HepG2 (cell line): Measurements from ENCODE around the gene B4GALT5. TPM values are rescaled to one million over a fixed set of nuclear protein-coding genes. Genes with fewer than 3 reads are reported as not detected.

Experiments
- BATF2 ChIP-seq: sonication (generic); formaldehyde crosslinking; IDR thresholded peaks from 2 replicates; pipeline ENCODE4 v1.8.0; 2022; ENCODE audit warnings: mild to moderate bottlenecking, missing genetic modification reagents, moderate library complexity
- CBX2 ChIP-seq, 2 experiments: fragments of 200-600 bp in 1 of 2; sonication (generic); formaldehyde crosslinking in 1 of 2; IDR thresholded peaks; 2 replicates each; pipeline versions ENCODE4 v1.7.0 to v1.8.1; 2018 to 2022; ENCODE audit warnings: low read depth in 2 of 2, low read length in 1 of 2, mild to moderate bottlenecking in 1 of 2, missing genetic modification reagents in 1 of 2
- FOXK1 ChIP-seq: sonication (generic); formaldehyde crosslinking; IDR thresholded peaks from 2 replicates; pipeline ENCODE4 v1.4.0; 2020; ENCODE audit warnings: low read depth, missing genetic modification reagents, borderline replicate concordance
- FOXK2 ChIP-seq: fragments of 450-650 bp; IDR thresholded peaks from 2 replicates; pipeline ENCODE4 v1.6.1; 2016
- GMEB2 ChIP-seq: IDR thresholded peaks from 2 replicates; pipeline ENCODE4 v1.6.1; 2016; ENCODE audit warnings: missing biosample characterization, missing genetic modification reagents, low read depth
- JARID2 ChIP-seq: sonication (generic); formaldehyde crosslinking; IDR thresholded peaks from 2 replicates; pipeline ENCODE4 v1.8.1; 2023; ENCODE audit warnings: missing genetic modification reagents, inconsistent platforms; ENCODE audit not compliant: insufficient replicate concordance
- MIER3 ChIP-seq: IDR thresholded peaks from 2 replicates; pipeline ENCODE4 v1.6.1; 2016; ENCODE audit warnings: missing compliant biosample characterization, borderline replicate concordance
- NBN ChIP-seq: fragments of 450-650 bp; conservative IDR thresholded peaks from 2 replicates; pipeline ENCODE4 v1.6.1; 2017
- SAP130 ChIP-seq: IDR thresholded peaks from 2 replicates; pipeline ENCODE4 v1.6.1; 2016; ENCODE audit warnings: low read depth
- ZNF318 ChIP-seq: sonication (generic); formaldehyde crosslinking; IDR thresholded peaks from 2 replicates; pipeline ENCODE4 v1.4.0; 2020; ENCODE audit warnings: mild to moderate bottlenecking, missing genetic modification reagents
- ZNF547 ChIP-seq: sonication (generic); formaldehyde crosslinking; IDR thresholded peaks from 2 replicates; pipeline ENCODE4 v1.5.1; 2020; ENCODE audit warnings: mild to moderate bottlenecking, missing genetic modification reagents
- ZNF614 ChIP-seq: IDR thresholded peaks from 2 replicates; pipeline ENCODE4 v1.6.1; 2018; ENCODE audit warnings: missing biosample characterization, missing genetic modification reagents, inconsistent platforms, borderline replicate concordance
- ZNF710 ChIP-seq: sonication (generic); formaldehyde crosslinking; IDR thresholded peaks from 2 replicates; pipeline ENCODE4 v1.5.0; 2020; ENCODE audit warnings: mild to moderate bottlenecking, missing genetic modification reagents, borderline replicate concordance
- ZNF749 ChIP-seq: sonication (generic); formaldehyde crosslinking; IDR thresholded peaks from 2 replicates; pipeline ENCODE4 v1.8.0; 2022; ENCODE audit warnings: mild to moderate bottlenecking, missing genetic modification reagents, moderate library complexity, borderline replicate concordance
- ZNF788 ChIP-seq: sonication (generic); formaldehyde crosslinking; IDR thresholded peaks from 2 replicates; pipeline ENCODE4 v1.5.0; 2020; ENCODE audit warnings: mild to moderate bottlenecking, missing genetic modification reagents, borderline replicate concordance
- polyA plus RNA-seq, 8 experiments: library from polyadenylated mRNA; depleted of rRNA in 3 of 8; stranded (reverse) in 7 of 8; unstranded in 1 of 8; fragments of >200 nt; fragmentation: Illumina TruSeq in 4 of 8; extraction: Trizol in 4 of 8; gene quantifications; 2 replicates each; pipeline versions ENCODE4 v1.2.1 to v1.2.3, GENCODE V29; 2011 to 2016; ENCODE audit warnings: low read depth in 4 of 8, missing spikeins in 1 of 8, mixed read lengths in 1 of 8; ENCODE audit not compliant: insufficient read depth in 1 of 8
- total RNA-seq, 5 experiments: library from RNA; depleted of rRNA; stranded (reverse); fragments of >200 nt; fragmentation: Illumina TruSeq; extraction: Trizol; gene quantifications; 2 replicates each; pipeline ENCODE4 v1.2.3, GENCODE V29; 2016; ENCODE audit warnings: low read depth in 1 of 5

The B4GALT5 gene
- total and polyA plus RNA-seq, 2 of the 13 experiments (the other 11 are each of a cell fraction or from before 2014, with no cell fraction given), result 27.3 to 30.9 TPM

- no peak for TF ChIP-seq ZNF318 (CRISPR knock-in tag)
- no peak for TF ChIP-seq JARID2 (CRISPR knock-in tag)
- TF ChIP-seq FOXK2, result 0 out of 2 replicates have a peak, but pooled peaks have one; percentile 31
- TF ChIP-seq SAP130 (CRISPR knock-in tag), result peak; percentile 88
- TF ChIP-seq ZNF710, result peak; percentile 74; the same call in 1 of the 2 replicates
- TF ChIP-seq ZNF614 (CRISPR knock-in tag), result no peak
- no peak for TF ChIP-seq BATF2
- no peak for TF ChIP-seq ZNF547
- 0 out of 2 replicates have a peak, but pooled peaks have one; percentile 19 for TF ChIP-seq FOXK1 (CRISPR knock-in tag)
- TF ChIP-seq NBN, result no peak
- TF ChIP-seq MIER3, result peak; percentile 71; the same call in 1 of the 2 replicates
- no peak for TF ChIP-seq ZNF788
- no peak for TF ChIP-seq ZNF749
- TF ChIP-seq CBX2 (IDR thresholded peaks at IDR 0.05; ENCODE audit: low read depth, low read length), result no peak
- no peak for TF ChIP-seq CBX2 (CRISPR knock-in tag; IDR thresholded peaks at IDR 0.05; ENCODE audit: low read depth)
- TF ChIP-seq GMEB2 (CRISPR knock-in tag), result no peak
These were observed 39.0 kb downstream of the B4GALT5 start (continued) for GRCh38 chr20:49674383-49675352.
